Vagina (tissue), 2 donors: ENCODE data around the gene WNT4.

ENCODE experiments used
- POLR2A ChIP-seq, 2 donors: fragments of 450-650 bp; IDR thresholded peaks; one replicate each; pipeline ENCODE4 v1.6.1; 2017; ENCODE audit warnings: antibody characterized with exemption in 2 of 2, mild to moderate bottlenecking in 2 of 2, moderate library complexity in 2 of 2
- POLR2AphosphoS5 ChIP-seq, 2 donors: sonication (generic); formaldehyde crosslinking; IDR thresholded peaks; one replicate each; pipeline ENCODE4 v1.9.0; 2017; ENCODE audit warnings: antibody characterized with exemption in 2 of 2, mild to moderate bottlenecking in 2 of 2, low read depth in 1 of 2; ENCODE audit not compliant: insufficient read depth in 1 of 2
- TF ChIP-seq, protein P1 (sequence below), 3 experiments: fragments of 450-650 bp in 2 of 3; fragments of 200-600 bp in 1 of 3; sonication (generic) in 1 of 3; IDR thresholded peaks; one replicate each; pipeline ENCODE4 v1.5.1; 2017 to 2019; ENCODE audit warnings: antibody characterized with exemption in 3 of 3, mild to moderate bottlenecking in 2 of 3, moderate library complexity in 2 of 3

DNA sequence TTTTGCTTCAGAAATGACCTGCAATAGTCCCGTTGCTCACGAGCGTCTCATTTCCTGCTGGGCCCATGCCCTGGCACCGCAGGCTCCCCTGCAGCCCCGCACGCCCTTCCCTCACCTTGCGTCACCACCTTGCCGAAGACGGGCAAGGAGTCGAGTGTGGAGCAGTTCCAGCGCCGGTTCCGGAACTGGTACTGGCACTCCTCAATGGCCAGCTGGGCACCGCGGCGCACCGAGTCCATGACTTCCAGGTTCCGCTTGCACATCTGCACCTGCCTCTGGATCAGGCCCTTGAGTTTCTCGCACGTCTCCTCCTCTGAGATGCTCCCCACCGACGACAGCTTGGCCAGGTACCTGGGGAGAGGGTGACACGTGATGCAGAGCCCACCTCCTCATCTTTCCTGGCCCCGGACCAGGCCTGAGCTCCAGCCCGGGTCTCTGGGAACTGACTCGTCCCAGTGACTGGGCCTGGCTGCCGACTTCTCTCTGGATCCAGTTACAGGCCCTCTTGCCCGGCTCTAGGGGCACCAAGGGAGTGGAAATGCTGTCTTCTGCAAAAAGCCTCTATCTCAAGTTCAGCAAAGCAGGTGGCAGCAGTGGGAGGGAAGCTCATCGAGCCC, 13.3 kb downstream of the WNT4 start:
- TF ChIP-seq, protein P1, sequence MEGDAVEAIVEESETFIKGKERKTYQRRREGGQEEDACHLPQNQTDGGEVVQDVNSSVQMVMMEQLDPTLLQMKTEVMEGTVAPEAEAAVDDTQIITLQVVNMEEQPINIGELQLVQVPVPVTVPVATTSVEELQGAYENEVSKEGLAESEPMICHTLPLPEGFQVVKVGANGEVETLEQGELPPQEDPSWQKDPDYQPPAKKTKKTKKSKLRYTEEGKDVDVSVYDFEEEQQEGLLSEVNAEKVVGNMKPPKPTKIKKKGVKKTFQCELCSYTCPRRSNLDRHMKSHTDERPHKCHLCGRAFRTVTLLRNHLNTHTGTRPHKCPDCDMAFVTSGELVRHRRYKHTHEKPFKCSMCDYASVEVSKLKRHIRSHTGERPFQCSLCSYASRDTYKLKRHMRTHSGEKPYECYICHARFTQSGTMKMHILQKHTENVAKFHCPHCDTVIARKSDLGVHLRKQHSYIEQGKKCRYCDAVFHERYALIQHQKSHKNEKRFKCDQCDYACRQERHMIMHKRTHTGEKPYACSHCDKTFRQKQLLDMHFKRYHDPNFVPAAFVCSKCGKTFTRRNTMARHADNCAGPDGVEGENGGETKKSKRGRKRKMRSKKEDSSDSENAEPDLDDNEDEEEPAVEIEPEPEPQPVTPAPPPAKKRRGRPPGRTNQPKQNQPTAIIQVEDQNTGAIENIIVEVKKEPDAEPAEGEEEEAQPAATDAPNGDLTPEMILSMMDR (IDR thresholded peaks at IDR 0.05): no peak
- TF ChIP-seq POLR2AphosphoS5 (IDR thresholded peaks at IDR 0.05; ENCODE audit: insufficient read depth in 1 of 2, low read depth in 1 of 2) (no peak), POLR2A (IDR thresholded peaks at IDR 0.05) (no peak)
